Stimulated activated naive CD8-positive, alpha-beta T cell treated with anti-CD3 and anti-CD28 coated beads, Interleukin-15, Interleukin-2, amounts not matched to agents 100 ng/mL and 50 ng/mL, for 24 hours (primary cell): ENCODE results near the gene CYP2S1.
"Not testable (repeated sequence)": the region's sequence is repeated elsewhere in the genome, so short reads cannot be mapped to it uniquely, and the experiment has no call there.

Experiments used
- H3K27ac Mint-ChIP-seq: one replicate; pipeline ENCODE4 v1.8.0; 2021; ENCODE audit warnings: mild to moderate bottlenecking, mixed read lengths
- H3K27me3 Mint-ChIP-seq: one replicate; pipeline ENCODE4 v1.8.0; 2021; ENCODE audit warnings: mixed read lengths
- H3K36me3 Mint-ChIP-seq: one replicate; pipeline ENCODE4 v1.8.0; 2021; ENCODE audit warnings: low read depth, mixed read lengths
- H3K4me1 Mint-ChIP-seq: one replicate; pipeline ENCODE4 v1.8.0; 2021; ENCODE audit warnings: low read depth, mixed read lengths
- H3K4me3 Mint-ChIP-seq: one replicate; pipeline ENCODE4 v1.8.0; 2021; ENCODE audit warnings: mild to moderate bottlenecking, mixed read lengths
- H3K9me3 Mint-ChIP-seq: one replicate; pipeline ENCODE4 v1.8.0; 2021; ENCODE audit warnings: mixed read lengths

CYP2S1 gene

DNA sequence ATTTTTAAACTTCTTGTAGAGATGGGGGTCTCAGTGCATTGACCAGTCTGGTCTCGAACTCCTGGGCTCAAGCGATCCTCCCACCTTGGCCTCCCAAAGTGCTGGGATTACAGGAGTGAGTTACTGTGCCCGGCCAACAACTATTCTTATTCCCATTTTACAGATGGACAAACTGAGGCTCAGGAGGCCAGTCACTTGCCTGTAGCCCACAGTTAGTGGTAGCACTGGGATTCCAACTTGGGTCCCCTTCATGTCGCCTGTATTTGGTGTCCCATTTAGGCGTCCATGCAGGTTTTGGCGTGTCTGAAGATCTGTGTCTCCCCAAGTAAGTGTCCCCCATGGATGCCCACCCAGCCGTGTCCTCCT is 25.2 kb downstream of the CYP2S1 start:
- no peaks in the 10 kb centered on the region for H3K36me3 Mint-ChIP-seq
- peaks cover 5% of the 10 kb centered on the region for H3K4me1 Mint-ChIP-seq
- H3K27ac Mint-ChIP-seq, result no peak overlapping the region
- H3K9me3 Mint-ChIP-seq, result no peaks in the 10 kb centered on the region
- H3K27me3 Mint-ChIP-seq, result peaks cover 42% of the 10 kb centered on the region
- H3K4me3 Mint-ChIP-seq, result no peak overlapping the region

DNA sequence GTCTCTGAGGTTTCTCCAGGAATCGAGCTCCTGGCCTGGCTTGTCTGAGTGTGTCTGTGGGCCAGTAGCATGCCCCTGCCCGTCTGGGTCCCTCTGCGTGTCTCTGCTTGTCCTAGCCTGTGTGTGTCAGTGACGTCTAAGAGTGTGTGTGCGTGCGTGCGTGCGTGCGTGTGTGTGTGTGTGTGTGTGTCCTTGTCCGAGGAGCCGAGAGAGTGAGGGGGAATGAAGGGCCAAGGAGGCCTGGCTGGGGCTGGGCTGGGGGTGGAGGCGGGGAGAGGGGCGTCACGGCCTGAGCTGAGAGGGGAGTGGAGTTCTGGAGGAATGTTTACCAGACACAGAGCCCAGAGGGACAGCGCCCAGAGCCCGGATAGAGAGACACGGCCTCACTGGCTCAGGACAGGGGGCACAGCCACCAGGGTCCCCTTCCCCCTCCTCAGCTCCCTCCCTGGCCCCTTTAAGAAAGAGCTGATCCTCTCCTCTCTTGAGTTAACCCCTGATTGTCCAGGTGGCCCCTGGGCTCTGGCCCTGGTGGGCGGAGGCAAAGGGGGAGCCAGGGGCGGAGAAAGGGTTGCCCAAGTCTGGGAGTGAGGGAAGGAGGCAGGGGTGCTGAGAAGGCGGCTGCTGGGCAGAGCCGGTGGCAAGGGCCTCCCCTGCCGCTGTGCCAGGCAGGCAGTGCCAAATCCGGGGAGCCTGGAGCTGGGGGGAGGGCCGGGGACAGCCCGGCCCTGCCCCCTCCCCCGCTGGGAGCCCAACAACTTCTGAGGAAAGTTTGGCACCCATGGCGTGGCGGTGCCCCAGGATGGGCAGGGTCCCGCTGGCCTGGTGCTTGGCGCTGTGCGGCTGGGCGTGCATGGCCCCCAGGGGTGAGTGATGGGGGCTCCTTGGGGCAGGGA is 25.8 kb downstream of the CYP2S1 start, which contains the start of gene AXL:
AXL (plus strand) TSS at position 609 of the 893 bp plus-strand sequence; CDS start at position 779, 170 bp downstream.
- H3K4me1 Mint-ChIP-seq, result peaks cover 11% of the 10 kb centered on the region

DNA sequence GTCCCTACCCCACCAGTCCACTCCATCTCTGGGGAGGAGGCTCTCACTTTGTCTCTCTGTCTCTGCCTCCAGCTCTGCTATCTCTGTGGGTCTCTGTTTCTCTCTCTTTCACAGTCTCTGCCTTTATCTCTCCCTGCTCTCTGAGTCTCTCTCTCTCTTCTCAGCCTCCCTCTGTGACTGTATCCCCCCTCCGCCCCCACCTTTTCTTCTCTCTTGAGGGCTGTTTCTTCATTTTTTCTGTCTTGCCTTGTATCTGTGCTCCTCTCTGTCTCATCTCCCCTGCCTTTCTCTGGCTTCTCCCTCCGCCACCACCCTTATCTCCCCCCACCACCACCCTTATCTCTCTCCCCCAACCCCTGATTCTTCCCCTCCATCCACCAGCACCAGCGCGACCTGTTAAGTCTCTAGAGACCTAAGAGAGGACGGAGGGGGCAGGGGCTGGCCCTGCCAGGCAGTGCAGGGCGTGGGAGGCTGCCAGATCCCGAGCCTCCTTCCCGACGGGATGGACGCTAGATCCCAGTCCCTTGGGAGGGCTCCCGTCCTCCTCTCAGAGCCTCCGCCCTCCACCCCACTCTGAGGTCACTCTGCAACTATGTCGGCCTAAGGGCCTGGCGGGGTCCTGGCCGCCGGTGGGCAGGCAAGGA is 27.0 kb downstream of the CYP2S1 start:
- no peaks in the 10 kb centered on the region for H3K36me3 Mint-ChIP-seq
- no peak overlapping the region for H3K4me3 Mint-ChIP-seq
- no peaks in the 10 kb centered on the region for H3K9me3 Mint-ChIP-seq
- H3K27ac Mint-ChIP-seq, result no peak overlapping the region
- peaks cover 21% of the 10 kb centered on the region for H3K4me1 Mint-ChIP-seq
- peaks cover 46% of the 10 kb centered on the region for H3K27me3 Mint-ChIP-seq

More for the DNA sequence above, 25.8 kb downstream of the CYP2S1 start, which contains the start of gene AXL:
- Mint-ChIP-seq H3K4me3 (no peak within 1 kb of the TSS), H3K36me3 (no peaks in the 10 kb centered on the region), H3K27me3 (peaks cover 46% of the 10 kb centered on the region), H3K9me3 (no peaks in the 10 kb centered on the region), H3K27ac (no peak within 1 kb of the TSS)

DNA sequence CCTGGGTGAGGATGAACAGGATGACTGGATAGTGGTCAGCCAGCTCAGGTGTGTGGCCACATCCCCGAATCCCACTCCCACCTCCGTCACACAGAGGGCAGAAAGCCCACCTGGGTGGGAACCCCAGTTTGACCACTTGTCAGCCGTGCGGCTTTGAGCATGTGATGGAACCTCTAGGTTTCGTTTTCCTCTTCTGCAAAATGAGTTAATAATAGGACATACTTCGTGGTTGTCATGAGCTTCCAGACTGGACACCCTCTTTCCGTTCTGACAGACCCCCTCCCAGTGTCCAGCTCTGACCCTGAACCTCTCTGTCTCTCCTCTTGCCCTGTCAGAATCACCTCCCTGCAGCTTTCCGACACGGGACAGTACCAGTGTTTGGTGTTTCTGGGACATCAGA is 27.8 kb downstream of the CYP2S1 start:
- no peak overlapping the region for H3K4me3 Mint-ChIP-seq
- H3K27me3 Mint-ChIP-seq, result peaks cover 50% of the 10 kb centered on the region

DNA sequence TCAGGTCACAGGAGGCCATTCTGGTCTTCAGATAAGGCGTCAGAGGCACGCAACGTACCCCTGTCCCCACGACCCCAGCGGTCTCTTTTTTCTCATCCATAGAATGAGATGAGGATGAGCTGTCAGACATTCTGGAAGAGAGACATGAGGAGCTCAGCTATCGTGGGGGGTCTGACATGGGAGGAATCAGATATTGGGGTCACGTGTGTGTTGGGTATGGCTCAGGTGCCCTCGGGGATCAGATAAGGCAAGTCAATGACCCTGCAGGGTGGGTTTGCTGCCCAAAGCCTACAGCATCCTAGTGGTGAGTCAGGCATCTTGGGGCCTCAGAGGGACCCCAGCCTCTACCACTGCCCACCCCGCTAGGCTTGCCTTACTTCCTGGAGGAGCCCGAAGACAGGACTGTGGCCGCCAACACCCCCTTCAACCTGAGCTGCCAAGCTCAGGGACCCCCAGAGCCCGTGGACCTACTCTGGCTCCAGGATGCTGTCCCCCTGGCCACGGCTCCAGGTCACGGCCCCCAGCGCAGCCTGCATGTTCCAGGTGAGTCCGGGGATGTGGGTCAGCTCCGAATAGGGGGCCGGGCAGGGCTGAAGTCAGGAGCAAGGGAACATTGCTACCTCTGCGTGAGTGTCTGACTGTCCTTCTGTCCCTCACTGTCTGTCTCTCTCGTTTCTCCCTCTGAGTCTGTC is 28.6 kb downstream of the CYP2S1 start:
- H3K4me1 Mint-ChIP-seq, result peaks cover 33% of the 10 kb centered on the region
- peaks cover 49% of the 10 kb centered on the region for H3K27me3 Mint-ChIP-seq
- no peak overlapping the region for H3K27ac Mint-ChIP-seq
- H3K36me3 Mint-ChIP-seq, result no peaks in the 10 kb centered on the region
- no peak overlapping the region for H3K4me3 Mint-ChIP-seq
- H3K9me3 Mint-ChIP-seq, result no peaks in the 10 kb centered on the region

More for the DNA sequence above, 27.8 kb downstream of the CYP2S1 start:
- H3K36me3 Mint-ChIP-seq, result no peaks in the 10 kb centered on the region
- no peaks in the 10 kb centered on the region for H3K9me3 Mint-ChIP-seq
- peaks cover 28% of the 10 kb centered on the region for H3K4me1 Mint-ChIP-seq
- H3K27ac Mint-ChIP-seq, result no peak overlapping the region

DNA sequence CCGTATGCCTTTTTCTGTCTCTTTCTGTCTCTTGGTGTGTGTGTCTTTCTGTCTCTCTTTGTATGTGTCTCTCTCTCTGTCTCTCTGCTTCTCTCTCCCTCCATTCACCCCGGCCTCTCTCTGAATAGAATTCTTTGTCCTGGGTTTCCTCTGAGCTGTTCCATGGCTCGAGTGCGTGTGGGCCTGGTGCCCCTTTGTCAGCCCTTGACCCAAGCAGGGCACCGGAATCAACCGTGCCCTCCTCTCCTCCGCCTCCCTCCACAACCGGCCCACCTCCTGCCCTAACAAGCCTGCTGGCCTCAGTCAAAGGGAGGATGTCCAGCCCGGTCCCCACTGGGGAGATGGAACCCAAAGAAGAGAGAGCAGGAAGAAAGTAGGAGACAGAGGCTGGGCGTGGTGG is 29.2 kb downstream of the CYP2S1 start:
- no peak overlapping the region for H3K4me3 Mint-ChIP-seq
- no peaks in the 10 kb centered on the region for H3K9me3 Mint-ChIP-seq
- peaks cover 39% of the 10 kb centered on the region for H3K4me1 Mint-ChIP-seq
- no peaks in the 10 kb centered on the region for H3K36me3 Mint-ChIP-seq
- H3K27ac Mint-ChIP-seq, result no peak overlapping the region
- peaks cover 45% of the 10 kb centered on the region for H3K27me3 Mint-ChIP-seq

DNA sequence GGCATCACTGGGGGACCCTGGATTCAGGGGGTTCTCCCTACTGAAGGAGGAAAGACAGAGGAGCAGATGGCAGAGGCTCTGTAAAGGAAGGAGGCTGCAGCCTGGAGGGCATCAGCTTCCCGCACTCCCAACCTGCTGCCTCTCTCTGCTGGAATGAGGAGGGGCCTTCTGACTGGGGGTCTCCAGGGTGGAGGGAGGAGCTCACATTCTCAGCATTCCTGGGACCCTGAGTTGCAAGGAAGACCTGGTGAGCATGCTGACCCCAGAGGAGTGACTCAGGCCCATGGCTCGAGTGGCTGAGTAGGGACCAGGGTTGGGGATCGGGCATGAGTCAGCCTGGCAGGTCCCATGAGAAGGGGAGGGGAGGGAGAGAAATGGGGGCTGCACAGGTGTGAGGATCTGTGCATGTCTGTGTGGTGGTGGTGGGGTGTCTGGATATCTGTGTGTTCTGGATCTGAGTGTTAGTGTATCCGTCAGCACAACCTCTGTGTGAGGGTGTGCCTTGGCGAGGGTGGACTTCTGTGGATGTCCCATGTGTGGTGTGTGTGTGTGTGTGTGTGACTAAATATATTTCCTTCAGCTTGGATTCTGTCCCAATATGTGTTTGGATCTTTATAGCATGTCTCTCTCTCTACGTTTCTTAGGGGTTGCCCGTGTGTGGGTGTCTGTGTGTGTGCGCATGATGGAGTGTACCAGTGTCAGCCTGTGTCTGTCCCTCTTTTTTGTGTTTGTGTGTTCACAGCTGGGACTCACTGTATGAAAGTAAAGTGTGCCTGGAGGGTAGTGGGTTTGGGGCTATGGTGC is 30.6 kb downstream of the CYP2S1 start:
- H3K9me3 Mint-ChIP-seq, result no peaks in the 10 kb centered on the region
- no peak overlapping the region for H3K4me3 Mint-ChIP-seq
- peaks cover 35% of the 10 kb centered on the region for H3K27me3 Mint-ChIP-seq
- H3K4me1 Mint-ChIP-seq, result peaks cover 47% of the 10 kb centered on the region
- H3K27ac Mint-ChIP-seq, result peak overlapping the region; percentile 32
- no peaks in the 10 kb centered on the region for H3K36me3 Mint-ChIP-seq

DNA sequence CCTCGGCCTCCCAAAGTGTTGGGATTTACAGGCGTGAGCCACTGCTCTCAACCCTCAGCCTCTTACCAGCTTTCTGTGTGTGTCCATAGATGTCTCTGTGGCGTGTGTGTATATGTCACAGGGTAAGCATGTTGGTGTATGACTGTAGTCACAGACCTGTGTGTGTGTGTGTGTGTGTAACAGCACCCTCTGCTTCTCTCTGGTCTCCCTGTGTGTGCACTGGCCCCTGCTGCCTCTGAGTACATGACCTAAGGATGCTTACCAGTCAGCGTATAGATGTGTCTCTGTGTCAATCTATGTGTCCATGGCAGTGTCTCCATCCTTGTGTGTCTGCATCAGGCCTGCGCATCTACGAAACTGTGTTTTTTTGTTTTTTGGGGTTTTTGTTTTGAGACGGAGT is 31.6 kb downstream of the CYP2S1 start:
- peaks cover 28% of the 10 kb centered on the region for H3K27me3 Mint-ChIP-seq
- H3K9me3 Mint-ChIP-seq, result no peaks in the 10 kb centered on the region
- no peaks in the 10 kb centered on the region for H3K36me3 Mint-ChIP-seq
- H3K4me3 Mint-ChIP-seq, result no peak overlapping the region
- H3K4me1 Mint-ChIP-seq, result peaks cover 47% of the 10 kb centered on the region
- no peak overlapping the region for H3K27ac Mint-ChIP-seq

DNA sequence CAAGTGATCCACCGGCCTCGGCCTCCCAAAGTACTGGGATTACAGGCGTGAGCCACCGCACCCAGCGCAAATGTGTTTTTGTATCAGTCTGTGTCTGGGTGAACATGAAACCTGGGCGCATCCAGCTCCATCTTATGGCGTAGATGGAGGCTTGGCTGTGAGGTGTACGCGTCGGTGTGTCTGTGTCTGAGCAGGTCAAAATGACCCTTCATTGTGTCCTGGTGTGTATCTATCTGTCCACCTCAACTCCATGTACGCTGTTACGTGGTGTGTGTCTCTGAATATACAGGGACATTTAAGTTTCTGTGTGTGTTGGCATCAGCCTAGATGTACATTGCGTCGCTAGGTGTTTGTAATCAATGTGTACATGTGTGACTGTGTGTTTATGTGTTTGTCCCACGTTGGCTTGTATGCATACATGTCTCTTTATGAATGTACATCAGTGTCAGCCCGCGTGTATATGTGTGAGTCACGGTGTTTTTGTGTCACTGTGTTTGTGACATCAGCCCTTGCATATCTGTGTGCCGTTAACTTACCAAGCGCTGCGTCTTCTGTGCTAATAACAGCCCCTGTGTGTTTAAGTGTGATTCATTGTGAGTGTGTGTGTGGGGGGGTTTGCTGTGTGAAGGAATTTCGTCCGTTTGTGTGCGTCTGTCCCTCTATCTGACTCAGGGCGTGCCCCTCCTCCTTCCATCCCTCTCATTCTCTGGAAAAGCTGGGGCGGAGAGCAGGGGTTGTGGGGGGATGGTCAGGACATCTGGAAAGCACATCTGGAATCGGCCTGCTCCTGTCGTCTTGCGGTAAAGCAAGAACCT is 32.4 kb downstream of the CYP2S1 start:
- no peaks in the 10 kb centered on the region for H3K36me3 Mint-ChIP-seq
- peak overlapping the region; percentile 89 for H3K27ac Mint-ChIP-seq
- H3K4me3 Mint-ChIP-seq, result peak overlapping the region; percentile 75
- H3K4me1 Mint-ChIP-seq, result peaks cover 43% of the 10 kb centered on the region
- peaks cover 23% of the 10 kb centered on the region for H3K27me3 Mint-ChIP-seq
- H3K9me3 Mint-ChIP-seq, result no peaks in the 10 kb centered on the region

DNA sequence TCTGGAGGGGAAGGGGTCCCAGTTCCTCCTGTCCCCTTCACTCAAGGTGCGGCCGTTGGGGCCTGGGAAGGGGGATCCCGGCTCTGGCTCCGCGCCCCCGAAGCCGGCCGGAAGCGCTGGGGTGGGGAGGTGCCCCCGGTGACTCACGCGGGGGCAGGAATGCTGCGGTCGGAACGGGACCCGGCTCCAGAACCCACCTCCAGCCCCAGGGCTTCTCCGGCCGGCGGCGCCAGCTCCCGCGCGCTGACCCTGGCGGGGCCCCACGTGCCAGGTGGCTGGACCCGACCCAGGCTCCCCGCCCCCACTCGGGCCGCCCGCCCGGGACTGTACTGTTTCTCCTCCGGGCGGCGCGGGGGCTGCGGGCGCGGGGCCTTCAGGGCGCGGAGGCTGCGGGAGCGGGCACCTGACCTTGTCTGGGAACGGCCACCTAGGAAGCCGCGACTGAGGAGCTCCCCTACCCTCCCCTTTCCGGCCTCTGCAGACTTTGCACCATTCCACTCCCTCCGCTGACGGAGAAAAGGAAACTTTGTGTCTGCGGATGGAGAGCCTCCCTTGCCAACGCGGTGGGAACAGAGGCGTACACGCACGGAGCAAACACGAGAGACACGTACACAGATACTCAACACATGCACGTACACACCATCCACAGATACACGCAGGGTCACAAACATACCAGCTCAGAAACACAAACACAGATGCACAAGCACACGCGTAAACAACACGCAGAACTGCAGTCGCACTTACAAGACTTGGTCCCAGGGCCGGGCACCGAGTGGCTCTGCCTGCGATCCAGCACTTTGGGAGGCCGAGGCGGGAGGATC is 33.2 kb downstream of the CYP2S1 start:
- no peaks in the 10 kb centered on the region for H3K36me3 Mint-ChIP-seq
- H3K27me3 Mint-ChIP-seq, result peaks cover 16% of the 10 kb centered on the region
- H3K4me3 Mint-ChIP-seq, result peak overlapping the region; percentile 87
- peaks cover 43% of the 10 kb centered on the region for H3K4me1 Mint-ChIP-seq
- H3K9me3 Mint-ChIP-seq, result no peaks in the 10 kb centered on the region
- peak overlapping the region; percentile 95 for H3K27ac Mint-ChIP-seq

DNA sequence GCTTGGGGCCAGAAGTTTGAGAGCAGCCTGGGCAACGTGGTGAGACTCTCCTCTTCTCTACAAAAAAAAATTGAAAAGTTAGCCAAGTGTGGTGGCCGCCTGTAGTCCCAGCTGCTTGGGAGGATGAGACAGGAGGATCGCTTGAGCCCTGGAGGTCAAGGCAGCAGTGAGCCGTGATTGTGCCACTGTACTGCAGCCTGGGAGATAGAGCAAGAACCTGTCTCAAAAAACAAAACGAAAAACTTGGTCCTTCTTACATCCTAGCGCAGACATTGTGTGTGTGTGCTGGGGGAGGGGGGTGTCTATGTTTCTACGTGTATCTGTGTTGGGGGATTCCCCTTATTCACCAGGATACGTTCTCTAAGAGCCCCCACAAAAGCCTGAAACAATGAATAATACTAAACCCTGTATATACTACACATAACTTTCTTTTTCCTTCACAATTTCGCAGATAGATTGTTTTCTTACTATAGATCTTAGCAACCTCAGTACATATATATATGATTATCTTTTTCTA is 33.9 kb downstream of the CYP2S1 start:
- Mint-ChIP-seq H3K27me3 (peaks cover 13% of the 10 kb centered on the region), H3K4me3 (peak overlapping the region; percentile 87), H3K27ac (peak overlapping the region; percentile 95), H3K36me3 (no peaks in the 10 kb centered on the region), H3K9me3 (no peaks in the 10 kb centered on the region), H3K4me1 (peaks cover 43% of the 10 kb centered on the region)

DNA sequence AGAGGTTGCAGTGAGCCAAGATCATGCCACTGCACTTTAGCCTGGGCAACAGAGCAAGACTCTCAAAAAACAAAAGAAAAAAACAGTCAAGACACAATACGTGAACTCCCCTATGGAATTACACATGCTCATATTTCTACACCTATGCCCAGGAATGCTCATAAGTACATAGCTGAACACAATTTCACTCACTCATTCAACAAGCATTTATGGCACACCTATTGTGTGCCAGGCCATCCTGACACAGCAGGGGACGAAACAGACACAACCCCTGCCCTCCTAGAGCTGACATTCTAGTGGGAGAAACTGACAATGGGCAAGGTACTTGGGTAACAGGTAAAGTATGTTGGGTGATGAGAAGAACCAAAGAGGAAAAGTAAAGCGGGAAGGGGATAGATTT is 35.5 kb downstream of the CYP2S1 start:
- Mint-ChIP-seq H3K9me3 (no peaks in the 10 kb centered on the region), H3K36me3 (no peaks in the 10 kb centered on the region), H3K4me3 (no peak overlapping the region), H3K4me1 (peaks cover 39% of the 10 kb centered on the region), H3K27ac (no peak overlapping the region), H3K27me3 (peaks cover 8% of the 10 kb centered on the region)

DNA sequence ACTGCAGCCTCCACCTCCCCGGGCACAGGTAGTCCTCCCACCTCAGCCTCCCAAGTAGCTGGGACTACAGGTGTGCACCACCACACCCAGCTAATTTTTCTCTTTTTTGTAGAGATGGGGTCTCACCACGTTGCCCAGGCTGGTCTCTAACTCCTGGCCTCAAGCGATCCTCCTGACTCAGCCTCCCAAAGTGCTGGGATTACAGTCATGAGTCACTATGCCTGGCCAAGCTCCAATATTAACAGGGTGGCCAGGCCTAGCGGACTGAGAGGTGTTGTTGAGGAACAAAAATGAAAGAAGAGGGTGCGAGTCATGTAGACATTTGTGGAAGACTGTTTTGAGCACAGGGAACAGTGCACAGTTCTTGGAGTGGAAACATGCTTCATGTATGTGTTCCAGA is 36.3 kb downstream of the CYP2S1 start:
- peaks cover 31% of the 10 kb centered on the region for H3K4me1 Mint-ChIP-seq
- not testable (repeated sequence) for H3K27me3 Mint-ChIP-seq, H3K4me3 Mint-ChIP-seq, H3K36me3 Mint-ChIP-seq, H3K27ac Mint-ChIP-seq, H3K9me3 Mint-ChIP-seq
